Fibroblast of mammary gland (primary cell): ENCODE measurements around the gene NR4A1.

Source experiments
- DNase-seq: peaks from one replicate; pipeline ENCODE4 v3.0.0-alpha.2; 2010; ENCODE audit warnings: low read depth
- H3K4me3 ChIP-seq: 2 replicates; pipeline ENCODE4 v1.5.1; 2011; ENCODE audit warnings: low read depth, mild to moderate bottlenecking, low read length, moderate library complexity; ENCODE audit not compliant: control insufficient read depth
- CTCF ChIP-seq: conservative IDR thresholded peaks from 2 replicates; pipeline ENCODE4 v1.5.1; 2011; ENCODE audit warnings: low read depth, low read length, inconsistent platforms; ENCODE audit not compliant: control insufficient read depth, insufficient read depth

The NR4A1 gene

GRCh38 chr12:52019113-52019770, 32.0 kb upstream of the NR4A1 start:
- DNase-seq: no peak
- no peak for TF ChIP-seq CTCF
- no peak overlapping the region for H3K4me3 ChIP-seq

GRCh38 chr12:52020539-52021336, 30.5 kb upstream of the NR4A1 start:
- peak; percentile 39 for DNase-seq
- no peak overlapping the region for H3K4me3 ChIP-seq
- peak; percentile 65 for TF ChIP-seq CTCF

DNA sequence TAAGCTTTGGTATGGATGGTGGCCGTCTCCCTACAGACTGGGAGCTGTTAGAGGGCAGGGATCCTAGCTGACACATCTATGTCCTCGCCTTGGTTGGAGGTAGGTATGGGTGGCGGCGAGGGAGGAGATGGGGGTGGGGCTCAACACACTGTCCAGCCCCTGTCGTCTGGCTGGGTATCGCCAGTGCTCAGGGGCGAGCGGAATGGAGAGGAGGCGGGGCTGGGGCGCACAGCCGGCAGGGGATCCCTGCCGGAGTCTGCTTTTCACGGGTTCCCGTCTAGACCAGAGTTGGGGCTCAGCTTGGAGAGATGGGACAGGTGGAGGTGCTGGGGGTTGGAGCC, 28.4 kb upstream of the NR4A1 start:
- no peak overlapping the region for H3K4me3 ChIP-seq
- no peak for DNase-seq
- no peak for TF ChIP-seq CTCF

- peak overlapping the region; percentile 39 for H3K4me3 ChIP-seq
- peak; percentile 48 for DNase-seq
- TF ChIP-seq CTCF: no peak
Observed at GRCh38 chr12:52023182-52023975, 27.9 kb upstream of the NR4A1 start.

- H3K4me3 ChIP-seq: peak overlapping the region; percentile 39
- no peak for TF ChIP-seq CTCF
- no peak for DNase-seq
Observed at GRCh38 chr12:52023976-52024688, 27.1 kb upstream of the NR4A1 start.

DNA sequence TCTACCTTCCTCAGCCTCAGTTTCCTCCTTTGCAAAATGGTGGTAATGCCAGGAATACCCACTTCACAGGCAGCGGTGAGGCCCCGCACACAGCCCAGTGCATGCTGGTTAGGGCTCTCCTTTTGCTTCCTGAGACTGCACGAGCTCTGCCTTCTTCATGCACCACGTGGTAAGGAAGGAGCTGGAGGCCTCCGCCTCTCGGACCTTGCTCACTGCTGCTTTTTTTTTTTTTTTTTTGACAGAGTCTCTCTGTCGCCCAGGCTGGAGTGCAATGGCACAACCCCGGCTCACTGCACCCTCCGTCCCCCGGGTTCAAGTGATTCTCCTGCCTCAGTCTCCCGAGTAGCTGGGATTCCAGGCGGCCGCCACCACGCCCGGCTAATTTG, 26.4 kb upstream of the NR4A1 start:
- TF ChIP-seq CTCF: no peak
- no peak overlapping the region for H3K4me3 ChIP-seq
- no peak for DNase-seq
